ENCODE data around the gene C16orf54. TPM values are rescaled to one million over a fixed set of nuclear protein-coding genes. Genes with fewer than 3 reads are reported as not detected.

The C16orf54 gene
- total and polyA plus RNA-seq, 10 of the 15 experiments (the other 5 are each of a cell fraction or from before 2014, with no cell fraction given): 2.1 to 13.3 (median 5.4) TPM

- intact Hi-C loops (cut with micrococcal nuclease; ENCODE audit: unreplicated experiment) (loop anchor here (5.0 kb wide), 3 partner anchors 91 to 321 kb away; partner anchors contain the start of genes C16orf92, KIF22 and MAZ), in situ Hi-C loops (cut with MboI) (no loop called here)
- H2AFZ ChIP-seq (ENCODE audit: control insufficient read depth, low read depth, low read length): no peak overlapping the region
- H4K20me1 ChIP-seq (ENCODE audit: control insufficient read depth, insufficient read depth): no peaks in the 10 kb centered on the region
- ChIA-PET RAD21 (ENCODE audit: unreplicated experiment) (interaction anchor here (0.6 to 2.5 kb wide), 13 partner anchors 9 to 120 kb away, joined by 3 to 11 read pairs (median 5); partner anchors contain the start of genes PAGR1 and QPRT), POLR2A (interaction anchor here (0.6 to 2.6 kb wide), 7 partner anchors 10 to 186 kb away, joined by 3 to 10 read pairs (median 3); partner anchors contain the start of gene SPN), CTCF (interaction anchor here (0.6 to 5.2 kb wide), 23 partner anchors 9 to 331 kb away, joined by 3 to 27 read pairs (median 5); partner anchors contain the start of genes KIF22 and QPRT), SMC1A (ENCODE audit: uncharacterized antibody, unreplicated experiment) (interaction anchor here (1.1 to 2.8 kb wide), 17 partner anchors 8 to 331 kb away, joined by 3 to 14 read pairs (median 5); partner anchors contain the start of gene PAGR1)
- no peaks in the 10 kb centered on the region for H3K79me2 ChIP-seq (ENCODE audit: control insufficient read depth, insufficient read depth, low read length)
- H3K4me3 ChIP-seq: no peak overlapping the region
- 54% methylated on average over 5 of the region's 5 CpGs for WGBS (ENCODE audit: insufficient coverage, insufficient replicate concordance, low lambda C conversion rate, missing lambda C conversion rate)
- H3K27me3 ChIP-seq (replicated peaks in 1 of 2; ENCODE audit: control insufficient read depth in 2 of 2, insufficient read depth in 2 of 2, low read length in 1 of 2): no peaks in the 10 kb centered on the region
- BruUV-seq (replicated peaks): no TSS peak
- ATAC-seq (no peak), DNase-seq (ENCODE audit: low read depth, low spot score) (no peak), FAIRE-seq (no peak)
- H3K9me3 ChIP-seq (replicated peaks; ENCODE audit: control insufficient read depth, insufficient read depth, low read length): peaks cover 1% of the 10 kb centered on the region; the same call in 2 of the 3 replicates
- peaks cover 13% of the 10 kb centered on the region for H3K4me1 ChIP-seq (ENCODE audit: control insufficient read depth, insufficient read depth, low read length)
- H3K27ac ChIP-seq (ENCODE audit: control insufficient read depth, insufficient read depth): no peak overlapping the region
- no peak overlapping the region for H3K4me2 ChIP-seq (ENCODE audit: control insufficient read depth, insufficient read depth)
- no peaks in the 10 kb centered on the region; a peak in 1 of 4 replicates for H3K36me3 ChIP-seq (ENCODE audit: control insufficient read depth in 2 of 2, insufficient read depth in 2 of 2, low read length in 1 of 2)
- TF ChIP-seq ZNF384 (IDR thresholded peaks at IDR 0.05; ENCODE audit: borderline replicate concordance, low read depth, low read length): no peak
- TF ChIP-seq KDM1A (IDR thresholded peaks at IDR 0.05; ENCODE audit: borderline replicate concordance): no peak
- TF ChIP-seq PAX8 (IDR thresholded peaks at IDR 0.05): no peak
- TF ChIP-seq IRF3 (IDR thresholded peaks at IDR 0.05): no peak
- TF ChIP-seq NR2F1 (conservative IDR thresholded peaks at IDR 0.05): no peak
- no peak overlapping the region for H3K9ac ChIP-seq (ENCODE audit: control insufficient read depth, insufficient read depth, low read length)
Observed at GRCh38 chr16:29701214-29701555, 44.6 kb downstream of the C16orf54 start.

Data from GM12878 (cell line).